ENCODE results near the gene GNLY. TPM values are rescaled to one million over a fixed set of nuclear protein-coding genes. Genes with fewer than 3 reads are reported as not detected.

GNLY gene
- total and polyA plus RNA-seq, 2 of the 13 experiments (the other 11 are each of a cell fraction or from before 2014, with no cell fraction given): not detected

DNA sequence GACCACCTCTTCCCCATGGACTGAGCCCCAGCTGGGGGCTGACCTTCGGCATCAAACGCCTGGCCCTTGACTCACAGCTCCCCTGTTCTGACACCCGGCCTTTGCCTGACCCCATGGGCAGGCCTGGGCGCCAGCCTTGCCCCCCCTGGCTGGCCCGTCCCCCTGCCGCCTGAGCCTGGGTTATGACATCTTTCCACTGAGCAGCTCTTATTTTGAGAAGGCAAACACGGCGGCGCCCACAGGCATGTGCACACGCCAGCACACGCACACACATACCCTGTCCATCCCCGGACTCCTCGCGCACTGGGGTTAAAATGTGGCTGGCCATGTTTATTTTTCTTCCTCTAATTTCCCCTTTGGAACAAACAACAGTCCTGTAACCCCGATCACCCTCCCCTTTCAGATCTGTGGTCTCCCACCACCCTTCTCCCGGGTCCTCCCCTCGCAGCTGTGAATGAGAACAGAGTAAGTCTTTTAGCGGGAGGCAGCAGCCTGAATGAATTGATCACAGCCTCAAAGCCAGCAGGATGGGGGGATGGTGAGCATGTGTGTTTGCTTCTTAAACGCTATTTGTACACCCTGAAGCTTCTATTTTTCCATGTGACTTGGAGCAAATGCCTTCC is 47.8 kb downstream of the GNLY start (continued):
- TF ChIP-seq, protein P1, sequence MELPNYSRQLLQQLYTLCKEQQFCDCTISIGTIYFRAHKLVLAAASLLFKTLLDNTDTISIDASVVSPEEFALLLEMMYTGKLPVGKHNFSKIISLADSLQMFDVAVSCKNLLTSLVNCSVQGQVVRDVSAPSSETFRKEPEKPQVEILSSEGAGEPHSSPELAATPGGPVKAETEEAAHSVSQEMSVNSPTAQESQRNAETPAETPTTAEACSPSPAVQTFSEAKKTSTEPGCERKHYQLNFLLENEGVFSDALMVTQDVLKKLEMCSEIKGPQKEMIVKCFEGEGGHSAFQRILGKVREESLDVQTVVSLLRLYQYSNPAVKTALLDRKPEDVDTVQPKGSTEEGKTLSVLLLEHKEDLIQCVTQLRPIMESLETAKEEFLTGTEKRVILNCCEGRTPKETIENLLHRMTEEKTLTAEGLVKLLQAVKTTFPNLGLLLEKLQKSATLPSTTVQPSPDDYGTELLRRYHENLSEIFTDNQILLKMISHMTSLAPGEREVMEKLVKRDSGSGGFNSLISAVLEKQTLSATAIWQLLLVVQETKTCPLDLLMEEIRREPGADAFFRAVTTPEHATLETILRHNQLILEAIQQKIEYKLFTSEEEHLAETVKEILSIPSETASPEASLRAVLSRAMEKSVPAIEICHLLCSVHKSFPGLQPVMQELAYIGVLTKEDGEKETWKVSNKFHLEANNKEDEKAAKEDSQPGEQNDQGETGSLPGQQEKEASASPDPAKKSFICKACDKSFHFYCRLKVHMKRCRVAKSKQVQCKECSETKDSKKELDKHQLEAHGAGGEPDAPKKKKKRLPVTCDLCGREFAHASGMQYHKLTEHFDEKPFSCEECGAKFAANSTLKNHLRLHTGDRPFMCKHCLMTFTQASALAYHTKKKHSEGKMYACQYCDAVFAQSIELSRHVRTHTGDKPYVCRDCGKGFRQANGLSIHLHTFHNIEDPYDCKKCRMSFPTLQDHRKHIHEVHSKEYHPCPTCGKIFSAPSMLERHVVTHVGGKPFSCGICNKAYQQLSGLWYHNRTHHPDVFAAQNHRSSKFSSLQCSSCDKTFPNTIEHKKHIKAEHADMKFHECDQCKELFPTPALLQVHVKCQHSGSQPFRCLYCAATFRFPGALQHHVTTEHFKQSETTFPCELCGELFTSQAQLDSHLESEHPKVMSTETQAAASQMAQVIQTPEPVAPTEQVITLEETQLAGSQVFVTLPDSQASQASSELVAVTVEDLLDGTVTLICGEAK (IDR thresholded peaks at IDR 0.05): no peak
- TF ChIP-seq, protein P1 (CRISPR knock-in tag; IDR thresholded peaks at IDR 0.05): no peak
- no peak for TF ChIP-seq ETS1 (CRISPR knock-in tag; IDR thresholded peaks at IDR 0.05)
- no peak for TF ChIP-seq ZNF567 (CRISPR knock-in tag; IDR thresholded peaks at IDR 0.05; ENCODE audit: borderline replicate concordance)
- TF ChIP-seq ZSCAN12 (CRISPR knock-in tag; IDR thresholded peaks at IDR 0.05): no peak
- TF ChIP-seq NONO (IDR thresholded peaks at IDR 0.05): no peak
- no peak for TF ChIP-seq NONO (CRISPR knock-in tag; conservative IDR thresholded peaks at IDR 0.05)
- TF ChIP-seq RBM39 (IDR thresholded peaks at IDR 0.05; ENCODE audit: low read depth, low read length, poor library complexity, severe bottlenecking): no peak
- no peak for TF ChIP-seq CHCHD3 (CRISPR knock-in tag; IDR thresholded peaks at IDR 0.05)
- no peak for TF ChIP-seq ZNF75D (CRISPR knock-in tag; IDR thresholded peaks at IDR 0.05; ENCODE audit: borderline replicate concordance)
- TF ChIP-seq KLF12 (CRISPR knock-in tag; IDR thresholded peaks at IDR 0.05; ENCODE audit: borderline replicate concordance): no peak
- TF ChIP-seq, protein P2, sequence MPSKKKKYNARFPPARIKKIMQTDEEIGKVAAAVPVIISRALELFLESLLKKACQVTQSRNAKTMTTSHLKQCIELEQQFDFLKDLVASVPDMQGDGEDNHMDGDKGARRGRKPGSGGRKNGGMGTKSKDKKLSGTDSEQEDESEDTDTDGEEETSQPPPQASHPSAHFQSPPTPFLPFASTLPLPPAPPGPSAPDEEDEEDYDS (CRISPR knock-in tag; IDR thresholded peaks at IDR 0.05): no peak
- TF ChIP-seq PAX8 (CRISPR knock-in tag; IDR thresholded peaks at IDR 0.05; ENCODE audit: borderline replicate concordance): no peak
- no peak for TF ChIP-seq ZNF207 (IDR thresholded peaks at IDR 0.05; ENCODE audit: borderline replicate concordance)
- peak; percentile 40; the same call in 1 of the 2 replicates for TF ChIP-seq RXRB (CRISPR knock-in tag; IDR thresholded peaks at IDR 0.05; ENCODE audit: borderline replicate concordance)
- no peak for TF ChIP-seq ZNF691 (CRISPR knock-in tag; IDR thresholded peaks at IDR 0.05; ENCODE audit: borderline replicate concordance, low read depth)
- TF ChIP-seq KLF13 (CRISPR knock-in tag; IDR thresholded peaks at IDR 0.05): no peak
- no peak for TF ChIP-seq TCF7 (IDR thresholded peaks at IDR 0.05; ENCODE audit: low read depth)
- no peak for TF ChIP-seq SIX1 (CRISPR knock-in tag; IDR thresholded peaks at IDR 0.05; ENCODE audit: borderline replicate concordance)
